ENCODE measurements around the gene CX3CL1.

Gene CX3CL1

GRCh38 chr16:57352636-57353047 is 19.6 kb upstream of the CX3CL1 start:
- Histone ChIP-seq H3K4me1 (ENCODE audit: insufficient read depth, low read length) (no peaks in the 10 kb centered on the region), H3K9ac (ENCODE audit: low read depth, low read length) (no peak overlapping the region), H3K4me2 (ENCODE audit: insufficient read depth, low read length) (no peak overlapping the region), H3K36me3 (ENCODE audit: insufficient read depth, low read length) (no peaks in the 10 kb centered on the region), H3K79me2 (ENCODE audit: insufficient read depth, low read length) (no peaks in the 10 kb centered on the region), H3K27ac (ENCODE audit: low read length) (no peak overlapping the region), H2AFZ (ENCODE audit: low read depth, low read length) (no peak overlapping the region), H4K20me1 (ENCODE audit: insufficient read depth, low read length) (no peaks in the 10 kb centered on the region), H3K4me3 (ENCODE audit: low read depth in 1 of 2, low read length in 2 of 2) (no peak overlapping the region), H3K27me3 (ENCODE audit: insufficient read depth, low read length, poor library complexity) (peaks cover 21% of the 10 kb centered on the region), H3K9me3 (ENCODE audit: insufficient read depth, low read length, severe bottlenecking) (no peaks in the 10 kb centered on the region)
- DNase-seq (no peak), ATAC-seq (ENCODE audit: insufficient read depth, low read depth) (no peak)
- TF ChIP-seq EZH2 (IDR thresholded peaks at IDR 0.05; ENCODE audit: borderline replicate concordance, low read depth, low read length, severe bottlenecking) (no peak), CTCF (IDR thresholded peaks at IDR 0.05; ENCODE audit: borderline replicate concordance, extremely low read depth, low read length, poor library complexity, severe bottlenecking) (no peak)

DNA sequence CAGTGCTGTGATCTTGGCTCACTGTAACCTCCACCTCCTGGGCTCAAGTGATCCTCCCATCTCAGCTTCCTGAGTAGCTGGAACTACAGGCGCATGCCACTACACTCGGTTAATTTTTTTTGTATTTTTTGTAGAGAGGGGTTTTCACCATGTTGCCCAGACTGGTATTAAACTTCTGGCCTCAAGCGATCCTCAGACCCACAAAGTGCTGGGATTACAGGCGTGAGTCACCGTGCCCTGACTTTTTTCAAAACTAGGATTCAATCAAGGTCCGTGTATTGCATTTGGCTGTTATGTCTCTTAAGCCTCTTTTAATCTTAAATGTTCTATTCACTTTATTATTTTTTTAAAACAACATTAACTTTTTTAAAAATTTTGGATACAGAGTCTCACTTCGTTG is 18.0 kb upstream of the CX3CL1 start:
- ATAC-seq (ENCODE audit: insufficient read depth, low read depth) (no peak), DNase-seq (no peak)
- H3K4me3 ChIP-seq (ENCODE audit: low read depth in 1 of 2, low read length in 2 of 2): no peak overlapping the region
- H3K4me2 ChIP-seq (ENCODE audit: insufficient read depth, low read length): no peak overlapping the region
- H2AFZ ChIP-seq (ENCODE audit: low read depth, low read length): no peak overlapping the region
- no peaks in the 10 kb centered on the region for H3K79me2 ChIP-seq (ENCODE audit: insufficient read depth, low read length)
- H3K9ac ChIP-seq (ENCODE audit: low read depth, low read length): no peak overlapping the region
- no peak overlapping the region for H3K27ac ChIP-seq (ENCODE audit: low read length)
- no peaks in the 10 kb centered on the region for H4K20me1 ChIP-seq (ENCODE audit: insufficient read depth, low read length)
- peaks cover 13% of the 10 kb centered on the region for H3K27me3 ChIP-seq (ENCODE audit: insufficient read depth, low read length, poor library complexity)
- no peaks in the 10 kb centered on the region for H3K36me3 ChIP-seq (ENCODE audit: insufficient read depth, low read length)
- H3K9me3 ChIP-seq (ENCODE audit: insufficient read depth, low read length, severe bottlenecking): no peaks in the 10 kb centered on the region
- TF ChIP-seq CTCF (IDR thresholded peaks at IDR 0.05; ENCODE audit: borderline replicate concordance, extremely low read depth, low read length, poor library complexity, severe bottlenecking) (no peak), EZH2 (IDR thresholded peaks at IDR 0.05; ENCODE audit: borderline replicate concordance, low read depth, low read length, severe bottlenecking) (no peak)
- no peaks in the 10 kb centered on the region for H3K4me1 ChIP-seq (ENCODE audit: insufficient read depth, low read length)

GRCh38 chr16:57355898-57356414 is 16.3 kb upstream of the CX3CL1 start:
- TF ChIP-seq CTCF (IDR thresholded peaks at IDR 0.05; ENCODE audit: borderline replicate concordance, extremely low read depth, low read length, poor library complexity, severe bottlenecking) (no peak), EZH2 (IDR thresholded peaks at IDR 0.05; ENCODE audit: borderline replicate concordance, low read depth, low read length, severe bottlenecking) (no peak)
- Histone ChIP-seq H3K27ac (ENCODE audit: low read length) (no peak overlapping the region), H3K79me2 (ENCODE audit: insufficient read depth, low read length) (no peaks in the 10 kb centered on the region), H3K9ac (ENCODE audit: low read depth, low read length) (no peak overlapping the region), H2AFZ (ENCODE audit: low read depth, low read length) (no peak overlapping the region), H4K20me1 (ENCODE audit: insufficient read depth, low read length) (no peaks in the 10 kb centered on the region), H3K4me2 (ENCODE audit: insufficient read depth, low read length) (no peak overlapping the region), H3K4me1 (ENCODE audit: insufficient read depth, low read length) (no peaks in the 10 kb centered on the region), H3K4me3 (ENCODE audit: low read depth in 1 of 2, low read length in 2 of 2) (no peak overlapping the region), H3K27me3 (ENCODE audit: insufficient read depth, low read length, poor library complexity) (peaks cover 5% of the 10 kb centered on the region), H3K9me3 (ENCODE audit: insufficient read depth, low read length, severe bottlenecking) (no peaks in the 10 kb centered on the region), H3K36me3 (ENCODE audit: insufficient read depth, low read length) (no peaks in the 10 kb centered on the region)
- ATAC-seq (ENCODE audit: insufficient read depth, low read depth) (no peak), DNase-seq (no peak)

DNA sequence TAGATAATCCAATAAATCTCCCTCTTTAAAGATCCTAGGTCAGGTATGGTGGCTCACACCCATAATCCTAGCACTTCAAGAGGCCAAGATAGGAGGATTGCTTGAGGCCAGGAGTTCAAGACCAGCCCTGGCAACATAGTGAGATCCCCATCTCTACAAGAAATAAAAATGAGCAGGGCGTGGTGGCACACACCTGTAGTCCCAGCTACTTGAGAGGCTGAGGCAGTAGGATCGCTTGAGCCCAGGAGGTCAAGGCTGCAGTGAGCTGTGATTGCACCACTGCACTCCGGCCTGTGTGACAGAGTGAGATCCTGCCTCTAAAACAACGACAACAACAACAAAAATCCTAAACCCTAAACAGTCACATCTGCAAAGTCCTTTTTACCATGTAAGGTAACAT is 15.7 kb upstream of the CX3CL1 start:
- Histone ChIP-seq H3K79me2 (ENCODE audit: insufficient read depth, low read length) (no peaks in the 10 kb centered on the region), H3K36me3 (ENCODE audit: insufficient read depth, low read length) (no peaks in the 10 kb centered on the region), H3K4me1 (ENCODE audit: insufficient read depth, low read length) (no peaks in the 10 kb centered on the region), H3K9me3 (ENCODE audit: insufficient read depth, low read length, severe bottlenecking) (no peaks in the 10 kb centered on the region), H3K4me2 (ENCODE audit: insufficient read depth, low read length) (no peak overlapping the region), H3K27me3 (ENCODE audit: insufficient read depth, low read length, poor library complexity) (peaks cover 9% of the 10 kb centered on the region), H3K27ac (ENCODE audit: low read length) (no peak overlapping the region), H3K4me3 (ENCODE audit: low read depth in 1 of 2, low read length in 2 of 2) (no peak overlapping the region), H2AFZ (ENCODE audit: low read depth, low read length) (no peak overlapping the region), H3K9ac (ENCODE audit: low read depth, low read length) (no peak overlapping the region), H4K20me1 (ENCODE audit: insufficient read depth, low read length) (no peaks in the 10 kb centered on the region)
- ATAC-seq (ENCODE audit: insufficient read depth, low read depth) (no peak), DNase-seq (no peak)
- no peak for TF ChIP-seq EZH2 (IDR thresholded peaks at IDR 0.05; ENCODE audit: borderline replicate concordance, low read depth, low read length, severe bottlenecking)
- TF ChIP-seq CTCF (IDR thresholded peaks at IDR 0.05; ENCODE audit: borderline replicate concordance, extremely low read depth, low read length, poor library complexity, severe bottlenecking): no peak

Measured in DND-41 (cell line).